PFSK-1 (cell line): Measurements from ENCODE around the gene INAFM1.

Experiments
- POLR2AphosphoS5 ChIP-seq: IDR thresholded peaks from 2 replicates; pipeline ENCODE4 v1.6.1; 2012; ENCODE audit warnings: low read depth, mild to moderate bottlenecking, control low read depth, low read length, moderate library complexity
- TF ChIP-seq, protein P1 (sequence below), 2 experiments: IDR thresholded peaks; 2 replicates each; pipeline versions ENCODE4 v1.6.1 to v1.8.0; 2011 to 2012; ENCODE audit warnings: low read depth in 2 of 2, low read length in 2 of 2, control low read depth in 1 of 2, inconsistent platforms in 1 of 2, mild to moderate bottlenecking in 1 of 2, moderate library complexity in 1 of 2; ENCODE audit not compliant: insufficient read depth in 1 of 2

DNA sequence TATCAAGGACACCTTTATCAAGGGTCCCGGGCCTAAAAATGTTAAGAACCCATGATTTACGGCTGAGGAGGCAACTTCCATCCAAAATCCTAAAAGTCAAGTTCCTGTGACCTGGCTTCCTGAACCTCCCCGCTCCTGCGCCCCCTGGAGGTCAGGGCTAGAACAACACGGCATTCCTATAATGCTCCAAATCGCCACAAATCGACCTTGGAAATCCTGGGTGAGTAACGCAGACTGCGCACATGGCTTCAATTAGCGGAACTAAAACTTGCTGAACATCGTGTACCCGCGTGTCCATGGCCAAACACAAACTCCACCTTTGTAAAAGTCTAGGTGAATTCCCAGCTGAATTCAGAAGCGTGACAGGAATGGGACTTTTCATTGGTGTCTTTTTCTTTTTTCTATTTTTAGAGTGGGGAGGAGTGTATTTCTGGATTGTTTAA is 30.6 kb downstream of the INAFM1 start:
- no peak for TF ChIP-seq POLR2AphosphoS5
- TF ChIP-seq, protein P1, sequence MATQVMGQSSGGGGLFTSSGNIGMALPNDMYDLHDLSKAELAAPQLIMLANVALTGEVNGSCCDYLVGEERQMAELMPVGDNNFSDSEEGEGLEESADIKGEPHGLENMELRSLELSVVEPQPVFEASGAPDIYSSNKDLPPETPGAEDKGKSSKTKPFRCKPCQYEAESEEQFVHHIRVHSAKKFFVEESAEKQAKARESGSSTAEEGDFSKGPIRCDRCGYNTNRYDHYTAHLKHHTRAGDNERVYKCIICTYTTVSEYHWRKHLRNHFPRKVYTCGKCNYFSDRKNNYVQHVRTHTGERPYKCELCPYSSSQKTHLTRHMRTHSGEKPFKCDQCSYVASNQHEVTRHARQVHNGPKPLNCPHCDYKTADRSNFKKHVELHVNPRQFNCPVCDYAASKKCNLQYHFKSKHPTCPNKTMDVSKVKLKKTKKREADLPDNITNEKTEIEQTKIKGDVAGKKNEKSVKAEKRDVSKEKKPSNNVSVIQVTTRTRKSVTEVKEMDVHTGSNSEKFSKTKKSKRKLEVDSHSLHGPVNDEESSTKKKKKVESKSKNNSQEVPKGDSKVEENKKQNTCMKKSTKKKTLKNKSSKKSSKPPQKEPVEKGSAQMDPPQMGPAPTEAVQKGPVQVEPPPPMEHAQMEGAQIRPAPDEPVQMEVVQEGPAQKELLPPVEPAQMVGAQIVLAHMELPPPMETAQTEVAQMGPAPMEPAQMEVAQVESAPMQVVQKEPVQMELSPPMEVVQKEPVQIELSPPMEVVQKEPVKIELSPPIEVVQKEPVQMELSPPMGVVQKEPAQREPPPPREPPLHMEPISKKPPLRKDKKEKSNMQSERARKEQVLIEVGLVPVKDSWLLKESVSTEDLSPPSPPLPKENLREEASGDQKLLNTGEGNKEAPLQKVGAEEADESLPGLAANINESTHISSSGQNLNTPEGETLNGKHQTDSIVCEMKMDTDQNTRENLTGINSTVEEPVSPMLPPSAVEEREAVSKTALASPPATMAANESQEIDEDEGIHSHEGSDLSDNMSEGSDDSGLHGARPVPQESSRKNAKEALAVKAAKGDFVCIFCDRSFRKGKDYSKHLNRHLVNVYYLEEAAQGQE (IDR thresholded peaks at IDR 0.05; ENCODE audit: insufficient read depth in 1 of 2, low read depth in 2 of 2, low read length in 2 of 2) = no peak
